KG1 (cell line): ENCODE data around the gene CDPF1.
"Not testable (repeated sequence)": the region's sequence is repeated elsewhere in the genome, so short reads cannot be mapped to it uniquely, and the experiment has no call there.

ENCODE experiments used
- DNase-seq: peaks from one replicate; lab custom pipeline; 2025; lab: John Stamatoyannopoulos, UW

Gene CDPF1

DNA sequence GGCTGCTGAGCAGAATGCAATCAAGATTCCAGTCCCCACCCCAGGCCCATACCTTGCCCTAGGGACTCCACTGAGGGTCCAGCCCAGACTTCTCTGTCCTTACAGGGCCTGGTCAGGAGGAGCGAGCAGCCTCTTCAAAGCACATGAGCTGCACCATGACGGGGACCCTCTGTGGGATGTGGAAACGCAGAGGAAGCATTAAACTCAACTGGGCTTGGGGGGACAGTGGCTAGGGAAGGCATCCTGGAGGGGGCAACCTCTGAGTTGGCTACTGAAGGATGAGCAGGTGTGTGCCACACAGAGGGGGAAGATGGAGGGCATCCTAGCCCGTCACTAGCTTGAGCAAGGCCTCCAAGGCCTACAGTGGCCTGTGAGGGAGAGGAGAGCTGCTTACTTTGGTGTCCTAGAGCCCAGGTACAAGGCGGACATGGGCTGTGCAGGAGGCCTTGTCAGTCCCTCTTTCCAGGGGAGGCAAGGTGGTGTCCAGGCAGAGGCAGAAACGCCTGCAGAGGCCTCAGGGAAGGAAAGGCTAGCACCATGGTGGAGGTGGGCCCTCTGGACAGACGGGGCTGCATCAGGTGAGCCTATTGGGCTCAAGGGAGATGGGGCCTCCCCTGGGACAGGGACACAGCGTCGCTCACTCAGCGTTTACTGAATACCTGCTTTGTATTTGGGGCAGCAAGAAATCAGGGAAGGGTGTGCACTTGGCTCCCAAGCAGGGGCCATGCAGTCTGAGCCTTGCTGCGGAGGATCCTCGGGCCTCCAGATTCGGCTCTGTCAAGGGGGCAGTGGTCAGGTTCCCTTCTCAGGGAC is 32.0 kb upstream of the CDPF1 start:
- DNase-seq, result no peak

DNA sequence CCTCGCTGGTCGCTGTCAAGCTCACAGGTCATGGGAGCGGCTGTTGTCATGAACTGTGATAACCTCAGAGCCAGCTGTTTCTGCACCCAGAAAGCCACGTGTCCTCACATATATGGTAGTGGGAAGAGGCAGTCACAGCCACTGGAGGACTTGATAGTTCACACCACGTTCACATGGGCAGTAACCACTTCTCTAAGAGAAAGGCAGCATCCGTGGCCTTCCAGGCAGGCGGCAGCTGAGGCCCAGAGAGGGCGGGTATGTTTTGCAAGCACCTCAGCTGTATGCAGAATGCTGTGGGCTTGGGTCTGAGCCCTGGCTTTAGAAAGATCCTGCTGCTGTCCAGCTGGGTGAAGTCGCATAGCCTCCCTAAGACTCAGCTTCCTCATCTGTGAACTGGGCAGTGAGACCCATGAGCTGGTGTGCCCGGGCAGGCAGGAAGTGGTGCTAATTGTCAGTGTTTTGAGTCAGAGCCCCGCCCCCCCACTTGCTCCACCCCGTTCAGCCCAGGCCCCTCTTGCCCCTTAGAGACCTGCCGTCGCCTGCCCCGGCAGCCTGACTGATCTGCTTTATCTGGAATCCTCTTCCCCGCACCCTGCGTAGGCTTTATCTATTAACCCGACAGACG is 31.0 kb upstream of the CDPF1 start:
- no peak for DNase-seq

DNA sequence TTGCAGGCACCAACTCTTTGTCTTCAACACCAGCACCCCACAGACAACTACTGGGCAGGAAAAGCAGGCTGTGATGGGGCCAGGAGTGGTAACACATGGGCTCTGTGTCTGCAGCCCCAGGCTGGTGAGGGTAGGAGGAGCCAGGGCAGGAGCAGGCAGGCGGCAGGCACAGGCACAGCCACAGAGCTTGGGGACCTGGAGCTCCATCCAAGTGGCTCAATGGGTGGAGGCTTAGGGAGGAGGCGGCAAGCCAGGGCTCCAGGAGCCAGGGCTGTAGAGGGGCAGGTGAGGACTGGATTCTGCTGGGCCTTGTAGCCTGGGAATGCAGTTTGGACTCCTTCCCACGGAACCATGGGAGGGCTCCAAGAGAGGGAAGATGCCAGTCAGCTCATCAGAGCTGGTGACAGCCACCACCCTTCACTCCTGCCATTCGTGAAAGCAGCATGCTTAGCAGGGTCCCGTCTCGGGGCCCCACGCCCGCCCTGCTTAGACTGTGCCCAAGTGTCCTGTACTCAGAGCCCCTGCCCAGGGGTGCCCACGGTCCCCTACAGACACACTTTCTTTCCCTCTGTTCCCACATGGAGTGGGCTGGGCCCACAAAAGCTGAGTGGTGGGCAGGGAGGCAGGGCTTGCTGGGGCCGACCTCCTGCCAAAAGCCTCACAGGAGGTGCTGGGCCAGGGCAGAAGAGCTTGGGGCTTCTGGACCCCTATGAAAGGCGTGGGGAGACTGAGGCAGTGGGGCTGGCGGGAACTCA is 30.1 kb upstream of the CDPF1 start:
- DNase-seq, result no peak

DNA sequence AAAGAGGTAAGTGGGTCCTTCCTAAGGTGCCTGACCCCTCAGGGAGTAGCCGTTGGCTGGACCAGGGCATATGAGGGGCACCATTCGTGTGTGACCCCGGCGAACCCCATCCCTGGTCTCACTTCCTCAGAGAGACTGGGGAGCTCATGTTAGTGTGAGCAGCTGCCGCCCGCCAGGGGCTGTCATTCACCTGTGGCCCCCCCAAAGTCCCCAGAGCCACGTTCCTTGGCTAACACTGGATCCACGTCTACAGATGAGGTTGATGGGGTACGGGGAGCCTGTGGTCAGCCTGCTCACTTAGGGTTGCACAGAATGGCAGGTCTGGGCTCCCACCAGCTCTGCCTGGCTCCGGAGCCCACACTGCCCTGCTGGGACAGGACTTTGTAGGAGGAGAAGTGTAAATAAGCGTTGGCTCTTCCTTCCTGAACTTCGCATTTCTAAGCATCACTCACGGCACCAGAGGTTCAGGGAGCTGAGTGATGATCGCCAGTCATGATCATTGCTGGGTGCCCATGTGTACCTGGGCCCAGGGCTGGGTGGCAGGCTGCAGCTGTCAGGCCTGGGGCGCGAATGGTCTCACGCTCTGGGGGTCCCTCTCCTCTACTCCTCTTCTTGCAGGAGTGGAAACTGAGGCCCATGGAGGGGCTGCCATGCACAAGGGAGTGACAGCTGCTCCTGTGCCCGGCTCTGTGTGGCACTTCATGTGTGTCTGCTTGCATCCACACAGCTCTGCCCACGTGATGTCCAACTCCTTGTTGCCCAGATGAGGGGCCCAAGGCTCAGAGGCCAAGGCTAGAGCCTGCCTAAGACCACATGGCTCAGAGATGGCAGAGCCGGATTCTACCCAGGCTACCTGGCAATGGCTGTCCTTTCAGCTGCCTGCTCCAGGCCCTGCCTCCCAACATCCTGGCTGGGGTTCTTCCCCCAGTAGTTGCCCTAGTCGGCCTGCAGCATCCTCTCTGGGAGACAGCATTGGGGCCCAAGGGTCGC is 28.9 kb upstream of the CDPF1 start:
- no peak for DNase-seq

DNA sequence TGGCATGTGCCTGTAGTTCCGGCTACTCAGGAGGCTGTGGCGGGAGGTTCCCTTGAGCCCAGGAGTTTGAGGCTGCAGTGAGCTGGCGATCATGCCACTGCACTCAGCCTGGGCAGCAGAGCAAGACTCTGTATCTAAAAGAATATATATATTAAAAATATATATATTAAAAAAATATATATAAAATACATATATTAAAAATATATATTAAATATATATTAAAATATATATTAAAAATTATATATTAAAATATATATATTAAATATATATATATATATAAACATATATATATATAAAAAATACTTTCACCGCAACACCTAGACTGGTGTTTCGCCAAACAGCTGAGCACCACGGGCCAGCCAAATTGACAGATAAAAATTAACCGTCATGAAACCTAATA is 26.5 kb upstream of the CDPF1 start:
- no peak for DNase-seq

DNA sequence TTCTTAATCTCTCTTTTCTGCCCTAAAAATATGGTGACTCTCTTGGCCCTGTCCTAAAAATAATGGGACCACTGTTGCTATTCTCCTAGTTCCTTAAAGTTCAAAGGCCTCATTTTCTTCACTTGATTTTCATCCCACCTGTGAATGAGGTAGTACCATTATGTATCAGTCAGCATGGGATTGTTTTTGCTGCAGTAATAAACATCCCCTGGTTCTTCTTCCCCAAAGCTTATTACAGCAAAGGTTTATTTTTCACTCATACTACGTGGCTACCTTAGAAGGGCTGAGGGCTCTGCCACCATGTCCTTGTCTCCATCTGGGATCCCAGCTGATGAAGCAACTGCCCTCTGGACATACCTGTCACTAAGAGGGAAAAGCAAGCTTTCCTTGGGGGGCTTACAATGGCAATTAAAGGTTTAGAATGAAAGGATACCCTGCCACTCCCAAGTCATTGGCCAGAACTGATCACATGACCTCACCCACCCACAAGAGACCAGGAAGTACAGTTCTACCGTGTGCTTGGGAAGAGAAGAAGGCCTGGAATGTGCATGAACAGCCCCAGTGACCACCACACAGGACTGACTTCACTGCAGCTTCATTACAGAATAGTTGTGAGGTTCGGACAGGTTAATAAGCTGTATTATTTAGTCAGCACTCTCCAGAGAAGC is 25.5 kb upstream of the CDPF1 start:
- DNase-seq, result no peak

DNA sequence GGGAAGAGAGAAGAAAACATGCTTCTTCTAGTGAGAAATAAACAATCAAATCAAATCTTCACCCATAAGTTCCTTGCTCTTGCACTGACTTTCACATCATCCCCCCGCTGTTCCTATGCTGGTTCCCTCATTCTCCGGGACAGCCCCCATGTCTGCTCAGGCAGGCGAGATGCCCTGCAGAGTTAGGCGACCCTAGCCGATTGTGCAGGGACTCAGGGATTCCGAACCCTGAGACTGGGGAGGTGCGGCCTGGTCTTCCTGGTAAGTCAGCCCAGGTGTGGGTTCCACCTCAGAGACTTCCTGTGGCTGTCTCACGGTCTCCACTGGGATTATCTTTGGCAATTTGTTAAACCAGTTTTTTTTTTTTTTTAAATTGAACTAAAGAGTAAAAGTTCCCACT is 24.3 kb upstream of the CDPF1 start:
- DNase-seq, result no peak

DNA sequence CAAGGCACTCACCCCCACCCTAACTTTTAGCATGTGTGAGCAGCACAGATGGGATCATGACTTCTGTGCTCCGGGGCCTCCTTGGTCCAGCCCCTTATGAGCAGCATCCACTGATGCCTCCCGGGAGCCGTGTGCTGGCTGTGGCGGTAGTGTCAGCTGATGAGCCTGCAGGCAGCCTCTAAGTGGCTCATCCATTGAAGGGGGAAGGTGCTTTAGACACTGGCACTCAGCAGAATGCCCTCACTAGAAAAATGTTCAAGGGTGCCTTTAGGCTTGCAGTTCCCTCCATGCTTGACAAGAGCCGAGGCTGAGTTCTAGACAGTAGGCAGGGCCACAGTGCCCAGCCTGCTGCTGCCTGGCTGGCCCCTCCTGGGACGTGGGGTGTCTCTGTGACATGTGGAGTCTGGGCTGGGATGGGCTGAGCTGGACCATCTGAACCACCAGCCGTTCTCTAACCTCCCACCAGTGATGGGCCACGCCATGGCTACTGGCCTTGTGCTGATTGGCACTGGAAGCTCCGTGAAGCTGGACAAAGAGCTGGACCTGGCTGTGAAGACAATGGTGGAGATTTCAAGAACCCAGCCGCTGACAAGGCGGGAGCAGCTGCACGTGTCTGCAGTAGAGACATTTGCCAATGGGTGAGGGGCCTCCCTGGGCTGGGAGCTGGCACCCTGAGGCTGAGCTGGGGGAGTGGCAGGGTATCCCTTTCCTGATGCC is 23.5 kb upstream of the CDPF1 start:
- no peak for DNase-seq

DNA sequence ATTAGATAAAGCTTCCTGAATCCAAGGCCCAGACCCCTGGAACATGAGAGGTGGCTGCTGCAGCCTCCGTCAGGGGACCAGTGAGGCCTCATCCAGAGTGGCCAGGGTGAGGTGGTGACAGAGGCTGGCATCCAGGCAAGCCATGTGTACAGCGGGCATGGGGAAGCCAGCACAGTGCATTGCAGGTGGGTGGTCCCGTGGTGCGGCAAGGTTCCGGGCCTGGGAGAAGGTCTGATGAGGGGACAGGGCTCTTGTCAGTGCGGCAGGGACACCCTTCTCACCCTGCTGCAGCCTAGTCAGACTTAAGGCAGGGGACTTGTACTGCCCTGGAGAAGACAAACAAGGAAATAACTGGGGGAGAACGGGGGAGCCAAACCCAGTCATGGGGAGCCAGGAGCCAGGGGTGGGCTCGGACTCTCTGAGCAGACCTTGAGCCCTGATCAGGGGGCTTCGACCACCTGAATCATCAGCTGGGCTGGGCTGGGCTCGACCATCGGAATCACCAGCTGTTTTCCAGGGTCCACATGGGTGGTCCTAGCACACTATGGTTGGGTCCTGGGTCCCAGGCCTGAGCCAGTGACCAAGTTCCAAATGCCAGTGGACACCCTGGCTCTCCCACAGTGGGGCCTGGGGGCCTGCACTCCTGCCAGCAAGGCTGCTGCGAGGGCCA is 22.8 kb upstream of the CDPF1 start:
- DNase-seq, result no peak

DNA sequence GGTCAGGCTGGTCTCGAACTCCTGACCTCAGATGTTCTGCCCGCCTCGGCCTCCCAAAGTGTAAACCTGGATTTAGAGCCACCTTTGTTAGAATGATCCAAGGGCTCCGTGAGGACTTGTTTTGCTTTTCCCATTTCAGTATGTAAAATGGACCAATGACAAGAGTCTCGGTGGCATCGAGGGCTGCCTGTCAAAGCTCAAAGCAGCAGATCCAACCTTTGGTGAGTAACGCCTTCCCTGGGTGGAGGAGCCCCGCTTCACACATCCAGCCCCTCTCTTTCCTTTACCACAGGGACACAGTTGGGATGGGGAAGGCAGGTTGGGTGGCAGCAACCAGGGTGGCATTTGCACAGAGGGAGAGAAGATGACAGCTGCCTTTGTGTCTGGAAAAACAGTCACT is 22.1 kb upstream of the CDPF1 start:
- no peak for DNase-seq

DNA sequence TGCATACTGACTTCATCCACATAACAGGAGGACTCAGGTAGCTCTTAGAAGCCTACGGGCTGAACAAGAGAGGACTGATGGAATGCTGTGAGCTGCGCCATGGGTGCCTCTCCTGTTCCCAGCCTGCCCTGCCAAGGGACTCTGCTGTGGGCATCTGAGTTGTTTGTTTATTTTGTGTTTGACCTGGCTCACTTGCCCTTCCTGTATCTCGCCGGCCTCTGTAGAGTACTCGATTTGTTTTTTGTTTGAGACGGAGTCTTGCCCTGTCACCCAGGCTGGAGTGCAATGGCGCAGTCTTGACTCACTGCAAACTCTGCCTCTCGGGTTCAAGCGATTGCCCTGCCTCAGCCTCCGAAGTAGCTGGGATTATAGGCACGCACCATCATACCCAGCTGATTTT is 19.5 kb upstream of the CDPF1 start:
- no peak for DNase-seq

DNA sequence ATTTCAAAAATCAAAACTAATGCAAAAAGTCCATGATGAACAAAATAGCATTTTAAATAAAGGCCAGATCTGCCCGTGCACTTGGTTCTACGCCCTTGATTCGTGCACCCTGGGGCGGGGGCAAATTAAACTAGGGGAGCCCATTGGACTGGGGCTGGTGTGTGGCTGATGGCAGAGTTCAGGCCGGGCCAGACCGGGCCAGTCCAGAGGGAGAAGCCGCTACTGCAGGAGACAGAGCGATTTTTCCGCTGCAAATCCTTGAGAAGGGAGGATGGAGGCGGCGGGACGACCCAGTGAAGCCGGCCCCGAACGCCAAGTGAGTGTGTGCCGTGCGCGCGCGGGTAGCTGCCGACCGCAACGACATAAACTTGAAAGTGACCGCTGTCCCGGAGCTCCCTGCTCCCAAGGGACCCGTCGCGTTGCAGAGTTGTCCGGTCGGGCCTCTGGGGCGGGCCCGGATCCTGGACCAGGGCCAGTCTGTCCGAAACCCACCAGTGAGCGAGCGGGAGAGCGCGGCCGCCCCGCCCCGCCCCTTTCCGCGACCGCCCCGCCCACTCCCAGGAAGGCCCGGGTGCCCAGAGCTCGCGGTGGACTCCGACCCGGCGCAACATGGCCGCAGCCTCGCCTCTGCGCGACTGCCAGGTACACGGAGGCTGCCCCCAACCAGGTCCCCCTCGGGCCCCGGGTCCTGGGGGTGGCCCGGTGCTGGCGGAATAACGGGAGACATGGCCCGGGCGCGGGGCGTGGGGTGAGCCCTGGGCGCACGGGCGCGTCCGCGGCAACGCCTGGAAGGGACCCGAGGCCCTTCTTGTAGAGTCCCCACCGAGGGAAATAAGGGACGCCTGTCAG is 17.6 kb upstream of the CDPF1 start, which contains the start of gene TTC38:
Gene TTC38 (plus strand): TSS at position 578 of the 849 bp plus-strand sequence. CDS start 32 bp downstream, at position 610.
- no peak for DNase-seq

DNA sequence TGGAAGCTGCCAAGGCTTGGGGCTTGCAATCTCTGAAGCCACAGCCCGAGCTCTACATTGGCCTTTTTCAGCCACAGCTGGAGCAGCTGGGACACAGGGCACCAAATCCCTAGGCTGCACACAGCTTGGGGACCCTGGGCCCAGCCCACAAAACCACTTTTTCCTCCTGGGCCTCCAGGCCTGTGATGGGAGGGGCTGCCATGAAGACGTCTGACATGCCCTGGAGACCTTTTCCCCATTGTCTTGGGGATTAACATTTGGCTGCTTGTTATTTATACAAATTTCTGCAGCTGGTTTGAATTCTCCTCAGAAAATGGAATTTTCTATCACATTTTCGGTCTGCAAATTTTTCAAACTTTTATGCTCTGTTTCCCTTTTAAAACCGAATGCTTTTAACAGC is 15.5 kb upstream of the CDPF1 start:
- DNase-seq, result not testable (repeated sequence)

DNA sequence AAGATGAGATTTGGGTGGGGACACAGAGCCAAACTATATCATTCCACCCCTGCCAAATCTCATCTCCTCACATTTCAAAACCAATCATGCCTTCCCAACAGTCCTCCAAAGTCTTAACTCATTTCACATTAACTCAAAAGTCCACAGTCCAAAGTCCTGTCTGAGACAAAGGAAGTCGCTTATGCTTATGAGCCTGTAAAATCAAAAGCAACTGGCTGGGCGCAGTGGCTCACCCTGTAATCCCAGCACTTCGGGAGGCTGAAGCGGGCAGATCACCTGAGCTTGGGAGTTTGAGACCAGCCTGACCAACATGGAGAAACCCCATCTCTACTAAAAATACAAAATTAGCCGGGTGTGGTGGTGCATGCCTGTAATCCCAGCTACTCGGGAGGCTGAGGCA is 14.4 kb upstream of the CDPF1 start:
- DNase-seq, result not testable (repeated sequence)

DNA sequence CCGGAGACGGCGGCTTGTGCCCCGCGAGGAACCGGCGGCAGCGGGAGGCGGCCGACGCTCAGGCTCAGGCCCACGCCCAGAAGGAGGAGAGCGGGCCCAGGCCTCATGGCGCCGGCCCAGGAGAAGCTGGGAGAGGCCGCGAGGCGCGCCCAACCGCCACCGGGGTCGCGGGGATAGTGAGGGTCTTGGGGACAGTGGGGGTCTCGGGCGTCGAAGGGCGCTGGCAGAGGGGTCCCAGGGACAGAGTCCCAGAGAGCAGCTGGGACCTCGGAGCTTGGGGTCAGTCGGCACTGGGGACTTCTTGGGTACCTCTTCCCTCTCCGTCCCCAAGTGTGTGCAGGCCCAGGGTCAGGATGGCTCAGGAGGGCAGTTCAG is 13.1 kb upstream of the CDPF1 start, which contains the start of gene PKDREJ:
Gene PKDREJ (minus strand): TSS at position 128 of the 375 bp plus-strand sequence. CDS start 21 bp downstream, at position 107.
- DNase-seq, result no peak

DNA sequence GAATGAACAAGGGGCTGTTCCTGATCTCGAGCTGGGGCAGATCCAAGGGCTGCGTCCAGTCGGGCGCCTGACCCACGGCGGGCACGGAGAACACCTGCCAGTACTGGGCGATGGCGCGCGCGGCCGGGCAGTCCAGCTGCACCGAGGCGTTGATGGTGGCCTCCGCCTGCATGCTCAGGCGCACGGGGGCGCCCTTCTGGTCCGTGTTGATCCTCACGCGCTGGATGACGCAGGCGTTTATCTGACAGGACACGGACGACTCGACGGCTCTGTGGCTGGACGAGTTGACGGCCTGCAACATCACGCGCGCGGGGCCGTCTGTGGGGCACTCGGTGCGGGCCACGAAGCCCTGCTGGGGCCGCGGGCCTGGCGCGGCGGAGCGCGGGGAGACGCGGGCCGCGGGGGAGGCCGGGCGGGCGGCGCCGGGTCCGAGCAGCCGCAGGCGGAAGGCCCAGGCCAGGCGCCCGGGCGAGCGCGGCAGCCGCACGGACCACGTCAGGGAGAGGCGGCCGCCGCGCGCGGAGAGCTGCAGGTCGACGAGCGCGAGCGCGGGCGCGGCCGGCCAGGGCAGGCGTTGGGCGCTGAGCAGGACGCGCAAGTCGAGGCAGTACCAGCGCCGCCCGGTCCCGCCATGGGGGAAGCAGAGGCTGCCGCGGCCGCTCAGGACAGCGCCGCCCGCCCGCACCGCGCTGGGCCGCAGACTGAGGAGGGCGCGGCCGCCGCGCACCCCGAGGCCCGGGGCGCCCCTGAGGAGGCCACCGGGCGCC is 12.5 kb upstream of the CDPF1 start:
- DNase-seq, result no peak

DNA sequence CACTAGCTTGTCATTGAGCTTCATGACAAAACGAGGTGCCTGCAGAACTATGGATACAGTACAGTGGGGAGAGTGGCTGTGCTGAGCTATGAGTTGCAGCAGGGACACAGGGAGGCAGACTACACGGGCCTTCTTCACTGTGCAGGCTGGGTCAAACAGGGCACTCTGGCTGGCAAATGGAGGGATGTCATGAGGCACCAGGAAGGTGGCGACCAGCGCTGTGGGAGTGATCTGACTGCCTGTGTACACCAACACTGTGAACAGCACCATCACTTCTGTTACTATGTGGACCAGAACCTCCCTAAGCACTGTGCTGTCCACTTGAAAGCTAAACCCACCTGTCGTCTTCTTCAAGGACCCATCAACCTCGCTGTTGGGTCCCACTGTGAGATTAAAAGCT is 9.9 kb upstream of the CDPF1 start:
- DNase-seq, result no peak

DNA sequence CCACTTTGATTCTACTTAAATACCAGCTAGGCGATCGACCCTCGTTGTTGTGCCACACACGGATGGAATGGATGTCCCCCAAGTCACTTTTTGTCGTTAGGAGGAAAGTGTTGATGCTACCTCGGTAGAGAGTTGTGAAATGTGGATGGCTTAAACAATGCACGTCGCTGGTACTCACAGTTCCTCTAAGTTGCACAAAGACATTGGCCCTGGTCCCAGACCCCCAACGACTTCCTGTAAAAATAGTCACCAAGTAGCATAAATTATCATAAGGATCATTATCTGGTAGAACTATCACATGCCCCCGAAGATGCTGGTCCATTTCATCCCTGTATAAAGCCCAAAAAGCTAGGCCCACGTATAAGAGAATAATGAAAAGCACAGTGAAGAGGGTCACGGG is 9.3 kb upstream of the CDPF1 start:
- no peak for DNase-seq
